Measurements from ENCODE around the gene SOX8.

The SOX8 gene

GRCh38 chr16:972316-973002, 9.1 kb upstream of the SOX8 start:
- no peak for DNase-seq (ENCODE audit: low read depth in 2 of 2)

GRCh38 chr16:973366-973765, 8.2 kb upstream of the SOX8 start:
- no peak for DNase-seq (ENCODE audit: low read depth in 2 of 2)

- no peak for DNase-seq (ENCODE audit: low read depth in 2 of 2)
These were observed 7.5 kb upstream of the SOX8 start for GRCh38 chr16:974001-974601.

GRCh38 chr16:974611-975261, 6.8 kb upstream of the SOX8 start:
- DNase-seq (ENCODE audit: low read depth in 2 of 2) = no peak

GRCh38 chr16:975291-975690, 6.3 kb upstream of the SOX8 start:
- DNase-seq (ENCODE audit: low read depth in 2 of 2) = no peak

- DNase-seq (ENCODE audit: low read depth in 2 of 2) = no peak
These were observed 5.1 kb upstream of the SOX8 start for GRCh38 chr16:976389-976931.

GRCh38 chr16:977081-977701, 4.4 kb upstream of the SOX8 start:
- no peak for DNase-seq (ENCODE audit: low read depth in 2 of 2)

- DNase-seq (ENCODE audit: low read depth in 2 of 2) = no peak
These were observed 3.7 kb upstream of the SOX8 start for GRCh38 chr16:977896-978295.

GRCh38 chr16:978403-978802, 3.2 kb upstream of the SOX8 start:
- no peak for DNase-seq (ENCODE audit: low read depth in 2 of 2)

- DNase-seq (ENCODE audit: low read depth in 2 of 2) = no peak
These were observed 2.4 kb upstream of the SOX8 start for GRCh38 chr16:979147-979546.

- DNase-seq (ENCODE audit: low read depth in 2 of 2) = no peak
These were observed 1.5 kb upstream of the SOX8 start for GRCh38 chr16:979859-980594.

GRCh38 chr16:980595-980854, 1.0 kb upstream of the SOX8 start:
- no peak for DNase-seq (ENCODE audit: low read depth in 2 of 2)

- DNase-seq (ENCODE audit: low read depth in 2 of 2) = no peak
These were observed 824 bp downstream of the SOX8 start for GRCh38 chr16:982145-983043.

GRCh38 chr16:983044-984030, 1.8 kb downstream of the SOX8 start:
- DNase-seq (ENCODE audit: low read depth in 2 of 2) = no peak

- DNase-seq (ENCODE audit: low read depth in 2 of 2) = no peak
These were observed 2.6 kb downstream of the SOX8 start for GRCh38 chr16:984121-984694.

- DNase-seq (ENCODE audit: low read depth in 2 of 2) = no peak
These were observed 3.4 kb downstream of the SOX8 start for GRCh38 chr16:984736-985636.

GRCh38 chr16:985646-986400, 4.3 kb downstream of the SOX8 start:
- DNase-seq (ENCODE audit: low read depth in 2 of 2) = no peak

GRCh38 chr16:986411-986810, 4.8 kb downstream of the SOX8 start:
- no peak for DNase-seq (ENCODE audit: low read depth in 2 of 2)

All from fibroblast of skin of left quadriceps (primary cell).